ENCODE measurements around the gene MPPED1. TPM values are rescaled to one million over a fixed set of nuclear protein-coding genes. Genes with fewer than 3 reads are reported as not detected.

The MPPED1 gene
- total RNA-seq, 1 experiment from 2014 or later: 0.35 TPM

DNA sequence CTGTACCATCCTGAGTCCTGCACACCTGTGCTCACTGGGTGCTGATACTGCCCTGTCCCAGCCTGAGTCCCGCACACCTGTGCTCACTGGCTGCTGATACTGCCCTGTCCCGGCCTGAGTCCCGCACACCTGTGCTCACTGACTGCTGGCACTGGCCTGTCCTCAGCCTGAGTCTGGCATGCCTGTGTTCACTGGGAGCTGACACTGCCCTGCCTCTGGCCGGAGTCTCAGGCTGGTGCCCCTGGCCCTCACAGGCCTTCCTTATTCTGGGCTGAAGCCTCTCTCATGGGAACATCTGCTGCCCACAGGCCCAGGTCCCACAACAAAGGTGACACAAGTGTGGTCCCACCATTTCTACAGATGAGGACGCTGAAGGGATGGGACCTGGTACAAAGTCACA is 115.1 kb downstream of the MPPED1 start:
- POLR2A ChIA-PET: no interaction called here
- no peak for DNase-seq (ENCODE audit: low spot score)
- TF ChIP-seq ELF4 (CRISPR knock-in tag; IDR thresholded peaks at IDR 0.05; ENCODE audit: low read depth) (no peak), ZNF396 (CRISPR knock-in tag; IDR thresholded peaks at IDR 0.05; ENCODE audit: borderline replicate concordance) (no peak), ZNF232 (CRISPR knock-in tag; IDR thresholded peaks at IDR 0.05) (no peak), SMAD3 (CRISPR knock-in tag; IDR thresholded peaks at IDR 0.05; ENCODE audit: borderline replicate concordance) (no peak), TEAD4 (CRISPR knock-in tag; IDR thresholded peaks at IDR 0.05) (no peak), ZNF263 (CRISPR knock-in tag; IDR thresholded peaks at IDR 0.05; ENCODE audit: low read depth) (no peak), ZBTB21 (CRISPR knock-in tag; IDR thresholded peaks at IDR 0.05; ENCODE audit: borderline replicate concordance) (no peak)
- TF ChIP-seq, protein P1, sequence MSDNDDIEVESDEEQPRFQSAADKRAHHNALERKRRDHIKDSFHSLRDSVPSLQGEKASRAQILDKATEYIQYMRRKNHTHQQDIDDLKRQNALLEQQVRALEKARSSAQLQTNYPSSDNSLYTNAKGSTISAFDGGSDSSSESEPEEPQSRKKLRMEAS (CRISPR knock-in tag; IDR thresholded peaks at IDR 0.05): no peak
- TF ChIP-seq, protein P2, sequence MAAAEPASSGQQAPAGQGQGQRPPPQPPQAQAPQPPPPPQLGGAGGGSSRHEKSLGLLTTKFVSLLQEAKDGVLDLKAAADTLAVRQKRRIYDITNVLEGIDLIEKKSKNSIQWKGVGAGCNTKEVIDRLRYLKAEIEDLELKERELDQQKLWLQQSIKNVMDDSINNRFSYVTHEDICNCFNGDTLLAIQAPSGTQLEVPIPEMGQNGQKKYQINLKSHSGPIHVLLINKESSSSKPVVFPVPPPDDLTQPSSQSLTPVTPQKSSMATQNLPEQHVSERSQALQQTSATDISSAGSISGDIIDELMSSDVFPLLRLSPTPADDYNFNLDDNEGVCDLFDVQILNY (CRISPR knock-in tag; IDR thresholded peaks at IDR 0.05): no peak
- TF ChIP-seq, protein P3, sequence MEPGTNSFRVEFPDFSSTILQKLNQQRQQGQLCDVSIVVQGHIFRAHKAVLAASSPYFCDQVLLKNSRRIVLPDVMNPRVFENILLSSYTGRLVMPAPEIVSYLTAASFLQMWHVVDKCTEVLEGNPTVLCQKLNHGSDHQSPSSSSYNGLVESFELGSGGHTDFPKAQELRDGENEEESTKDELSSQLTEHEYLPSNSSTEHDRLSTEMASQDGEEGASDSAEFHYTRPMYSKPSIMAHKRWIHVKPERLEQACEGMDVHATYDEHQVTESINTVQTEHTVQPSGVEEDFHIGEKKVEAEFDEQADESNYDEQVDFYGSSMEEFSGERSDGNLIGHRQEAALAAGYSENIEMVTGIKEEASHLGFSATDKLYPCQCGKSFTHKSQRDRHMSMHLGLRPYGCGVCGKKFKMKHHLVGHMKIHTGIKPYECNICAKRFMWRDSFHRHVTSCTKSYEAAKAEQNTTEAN (CRISPR knock-in tag; IDR thresholded peaks at IDR 0.05): no peak
- TF ChIP-seq, protein P4, sequence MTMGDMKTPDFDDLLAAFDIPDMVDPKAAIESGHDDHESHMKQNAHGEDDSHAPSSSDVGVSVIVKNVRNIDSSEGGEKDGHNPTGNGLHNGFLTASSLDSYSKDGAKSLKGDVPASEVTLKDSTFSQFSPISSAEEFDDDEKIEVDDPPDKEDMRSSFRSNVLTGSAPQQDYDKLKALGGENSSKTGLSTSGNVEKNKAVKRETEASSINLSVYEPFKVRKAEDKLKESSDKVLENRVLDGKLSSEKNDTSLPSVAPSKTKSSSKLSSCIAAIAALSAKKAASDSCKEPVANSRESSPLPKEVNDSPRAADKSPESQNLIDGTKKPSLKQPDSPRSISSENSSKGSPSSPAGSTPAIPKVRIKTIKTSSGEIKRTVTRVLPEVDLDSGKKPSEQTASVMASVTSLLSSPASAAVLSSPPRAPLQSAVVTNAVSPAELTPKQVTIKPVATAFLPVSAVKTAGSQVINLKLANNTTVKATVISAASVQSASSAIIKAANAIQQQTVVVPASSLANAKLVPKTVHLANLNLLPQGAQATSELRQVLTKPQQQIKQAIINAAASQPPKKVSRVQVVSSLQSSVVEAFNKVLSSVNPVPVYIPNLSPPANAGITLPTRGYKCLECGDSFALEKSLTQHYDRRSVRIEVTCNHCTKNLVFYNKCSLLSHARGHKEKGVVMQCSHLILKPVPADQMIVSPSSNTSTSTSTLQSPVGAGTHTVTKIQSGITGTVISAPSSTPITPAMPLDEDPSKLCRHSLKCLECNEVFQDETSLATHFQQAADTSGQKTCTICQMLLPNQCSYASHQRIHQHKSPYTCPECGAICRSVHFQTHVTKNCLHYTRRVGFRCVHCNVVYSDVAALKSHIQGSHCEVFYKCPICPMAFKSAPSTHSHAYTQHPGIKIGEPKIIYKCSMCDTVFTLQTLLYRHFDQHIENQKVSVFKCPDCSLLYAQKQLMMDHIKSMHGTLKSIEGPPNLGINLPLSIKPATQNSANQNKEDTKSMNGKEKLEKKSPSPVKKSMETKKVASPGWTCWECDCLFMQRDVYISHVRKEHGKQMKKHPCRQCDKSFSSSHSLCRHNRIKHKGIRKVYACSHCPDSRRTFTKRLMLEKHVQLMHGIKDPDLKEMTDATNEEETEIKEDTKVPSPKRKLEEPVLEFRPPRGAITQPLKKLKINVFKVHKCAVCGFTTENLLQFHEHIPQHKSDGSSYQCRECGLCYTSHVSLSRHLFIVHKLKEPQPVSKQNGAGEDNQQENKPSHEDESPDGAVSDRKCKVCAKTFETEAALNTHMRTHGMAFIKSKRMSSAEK (CRISPR knock-in tag; IDR thresholded peaks at IDR 0.05; ENCODE audit: borderline replicate concordance): no peak
- H3K36me3 Mint-ChIP-seq: no peaks in the 10 kb centered on the region
- H3K27me3 Mint-ChIP-seq (ENCODE audit: low read depth): no peaks in the 10 kb centered on the region
- no peaks in the 10 kb centered on the region for H3K9me3 Mint-ChIP-seq
- CTCF ChIA-PET: interaction anchor here (1.2 to 1.7 kb wide), 2 partner anchors 11 to 358 kb away, joined by 3 to 11 read pairs; no protein-coding TSS in a partner anchor
- H3K4me1 Mint-ChIP-seq: peaks cover 7% of the 10 kb centered on the region; the same call in 1 of the 2 replicates
- no peak for ATAC-seq
- H3K4me3 Mint-ChIP-seq: no peak overlapping the region
- H3K27ac Mint-ChIP-seq: no peak overlapping the region

DNA sequence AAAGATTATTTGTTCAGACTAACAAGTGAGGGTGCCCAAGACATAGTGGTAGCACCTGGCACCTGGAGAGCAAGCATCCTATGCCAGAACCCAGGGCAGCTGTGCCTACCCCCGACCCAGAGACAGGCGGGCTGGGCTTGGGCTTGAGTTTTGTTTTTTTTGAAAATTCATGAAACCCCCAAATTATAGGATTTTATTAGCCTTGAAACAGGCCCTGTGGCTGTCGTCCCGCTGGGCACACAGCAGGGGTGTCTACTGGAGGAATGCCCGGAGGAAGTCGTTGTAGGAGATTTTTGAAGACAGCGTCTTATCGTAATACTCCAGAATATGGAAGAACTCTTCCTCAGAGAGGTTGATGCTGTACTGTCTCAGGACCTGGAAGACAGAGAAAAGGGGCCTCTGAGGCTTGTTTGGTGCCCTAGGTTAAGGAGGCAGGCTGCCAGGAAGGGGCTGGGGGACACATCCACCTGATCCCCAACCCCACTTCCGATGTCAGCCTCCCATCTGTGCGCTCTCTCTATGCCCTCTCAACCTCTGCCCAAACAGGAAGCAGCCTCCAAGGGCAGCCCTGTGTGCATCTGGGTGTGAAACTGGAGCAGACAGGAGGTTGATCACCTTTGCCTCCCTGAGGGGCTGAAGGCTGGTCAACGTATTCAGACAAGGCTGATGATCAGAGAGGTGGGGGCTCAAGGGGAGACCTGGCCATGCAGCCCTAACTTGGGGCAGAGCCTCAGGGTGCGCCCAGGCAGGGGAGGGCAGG is 117.0 kb downstream of the MPPED1 start:
- Mint-ChIP-seq H3K36me3 (no peaks in the 10 kb centered on the region), H3K27ac (no peak overlapping the region), H3K9me3 (no peaks in the 10 kb centered on the region), H3K4me3 (no peak overlapping the region), H3K4me1 (peaks cover 7% of the 10 kb centered on the region; the same call in 1 of the 2 replicates), H3K27me3 (ENCODE audit: low read depth) (no peaks in the 10 kb centered on the region)
- ChIA-PET POLR2A (no interaction called here), CTCF (interaction anchor here (3.0 kb wide), 1 partner anchor 13 kb away, joined by 14 read pairs; no protein-coding TSS in a partner anchor)
- TF ChIP-seq SMAD4 (CRISPR knock-in tag; IDR thresholded peaks at IDR 0.05) (no peak), CREB1 (CRISPR knock-in tag; IDR thresholded peaks at IDR 0.05) (no peak), NR1H2 (CRISPR knock-in tag; IDR thresholded peaks at IDR 0.05) (no peak), OVOL2 (CRISPR knock-in tag; IDR thresholded peaks at IDR 0.05; ENCODE audit: borderline replicate concordance) (no peak)
- ATAC-seq: no peak
- no peak for DNase-seq (ENCODE audit: low spot score)

DNA sequence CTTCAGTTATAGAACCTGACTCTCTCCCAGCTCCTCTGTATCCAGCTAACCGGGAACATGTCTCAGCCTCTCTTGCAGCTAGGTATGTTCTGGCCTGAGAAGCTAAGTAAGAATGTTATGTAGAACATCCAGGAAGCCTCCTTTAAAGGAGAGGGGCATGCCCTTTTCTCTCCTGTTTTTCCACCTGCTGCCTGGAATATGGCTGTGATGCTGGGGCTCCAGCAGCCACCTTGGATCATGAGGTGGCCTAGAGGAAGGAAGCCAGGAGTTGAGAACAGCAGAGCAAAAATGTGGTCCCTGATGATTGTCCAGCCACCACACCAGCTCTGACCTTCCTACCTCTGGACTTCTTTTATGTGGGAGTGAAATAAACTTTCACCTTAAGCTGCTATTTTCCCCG is 117.6 kb downstream of the MPPED1 start:
- no peak for ATAC-seq
- TF ChIP-seq, protein P4 (CRISPR knock-in tag; IDR thresholded peaks at IDR 0.05; ENCODE audit: borderline replicate concordance): no peak
- H3K36me3 Mint-ChIP-seq: no peaks in the 10 kb centered on the region
- H3K27ac Mint-ChIP-seq: no peak overlapping the region
- no peaks in the 10 kb centered on the region for H3K9me3 Mint-ChIP-seq
- ChIA-PET CTCF (interaction anchor here (3.0 kb wide), 1 partner anchor 14 kb away, joined by 14 read pairs; no protein-coding TSS in a partner anchor), POLR2A (no interaction called here)
- no peaks in the 10 kb centered on the region for H3K27me3 Mint-ChIP-seq (ENCODE audit: low read depth)
- DNase-seq (ENCODE audit: low spot score): no peak
- peaks cover 7% of the 10 kb centered on the region; the same call in 1 of the 2 replicates for H3K4me1 Mint-ChIP-seq
- no peak overlapping the region for H3K4me3 Mint-ChIP-seq

All from WTC11 (cell line).